Left cardiac atrium (tissue), 2 donors: ENCODE data around the gene MYO9B. TPM values are rescaled to one million over a fixed set of nuclear protein-coding genes. Genes with fewer than 3 reads are reported as not detected.

ENCODE experiments used
- total RNA-seq, 2 donors: library from RNA; stranded (reverse); fragmentation: NEBNext Ultra II Directional; extraction: Animal tissue kit (Norgen Biotek cat#: 25700); gene quantifications; one replicate each; pipeline ENCODE4 v1.2.1, GENCODE V29; 2021
- donor health status: DM: no; HTN: yes; CAD: no; lungs with severe emphysema.
- donor health status: DM: yes; HTN: yes; CAD: no.

Gene MYO9B
- total RNA-seq, 2 donors from 2014 or later: 32.5 to 44.6 TPM

Other genes starting within 250 kb of the MYO9B start
- 10 to 100 TPM; 23.7 to 33.0 TPM for gene SIN3B, start 246.4 kb upstream of the MYO9B start, total RNA-seq
- gene F2RL3, start 186.8 kb upstream of the MYO9B start, total RNA-seq: 1 to 10 TPM; 2.3 TPM
- 10 to 100 TPM in 1 of 2 donors, 1 to 10 TPM in 1; 8.9 to 11.3 TPM for gene CPAMD8, start 49.0 kb upstream of the MYO9B start, total RNA-seq
- 1 to 10 TPM; 3.9 to 5.0 TPM for gene HAUS8, start 325 bp upstream of the MYO9B start, total RNA-seq
- 10 to 100 TPM; 22.5 to 23.4 TPM for gene USE1, start 139.6 kb downstream of the MYO9B start, total RNA-seq
- 10 to 100 TPM; 18.7 to 25.3 TPM for gene OCEL1, start 150.4 kb downstream of the MYO9B start, total RNA-seq
- 10 to 100 TPM; 40.5 to 49.9 TPM for gene NR2F6, start 170.1 kb downstream of the MYO9B start, total RNA-seq
- 1 to 10 TPM; 6.5 to 6.7 TPM for gene USHBP1, start 189.0 kb downstream of the MYO9B start, total RNA-seq
- gene BABAM1, start 191.7 kb downstream of the MYO9B start, total RNA-seq: 10 to 100 TPM; 67.2 to 68.3 TPM
- gene ANKLE1, start 206.1 kb downstream of the MYO9B start, total RNA-seq: under 1 TPM; 0.37 to 0.47 TPM
- 10 to 100 TPM; 11.2 to 11.6 TPM for gene ABHD8, start 227.6 kb downstream of the MYO9B start, total RNA-seq
- gene MRPL34, start 230.1 kb downstream of the MYO9B start, total RNA-seq: 100 to 1,000 TPM; 147 to 152 TPM
- 10 to 100 TPM; 27.5 to 33.3 TPM for gene DDA1, start 233.8 kb downstream of the MYO9B start, total RNA-seq